Caco-2 (cell line): Measurements from ENCODE around the gene VPS9D1. TPM values are rescaled to one million over a fixed set of nuclear protein-coding genes. Genes with fewer than 3 reads are reported as not detected.
"Not testable (repeated sequence)": the region's sequence is repeated elsewhere in the genome, so short reads cannot be mapped to it uniquely, and the experiment has no call there.

Experiments used
- BruUV-seq: library from RNA; stranded (reverse); fragments of 400-500 nt; replicated peaks from 2 replicates; lab custom pipeline; 2021; lab: Mats Ljungman, UMichigan
- CTCF ChIA-PET: fragments of 300-600 bp; sonication (Branson Sonifier 250); formaldehyde crosslinking; loops from one replicate; lab custom pipeline; 2022; ENCODE audit warnings: antibody characterized with exemption; lab: Charles Lee
- POLR2A ChIA-PET: fragments of 300-600 bp; sonication (Branson Sonifier 250); formaldehyde crosslinking; loops from one replicate; lab custom pipeline; 2022; ENCODE audit warnings: antibody characterized with exemption; lab: Charles Lee
- DNase-seq, 2 experiments: peaks; one replicate each; pipeline versions ENCODE4 v3.0.0 to v3.0.0-alpha.2; 2020 to 2022
- H3K27me3 ChIP-seq: replicated peaks from 2 replicates; pipeline ENCODE4 v1.6.0; 2011; ENCODE audit warnings: low read length; ENCODE audit not compliant: control insufficient read depth, insufficient read depth
- H3K36me3 ChIP-seq: 2 replicates; pipeline ENCODE4 v1.5.1; 2011; ENCODE audit warnings: low read length; ENCODE audit not compliant: control insufficient read depth, insufficient read depth
- H3K4me1 ChIP-seq: fragments of 250-450 bp; sonication (Bioruptor Pico); 2 replicates; pipeline ENCODE4 v1.5.1; 2020; ENCODE audit warnings: mild to moderate bottlenecking
- H3K4me3 ChIP-seq: 2 replicates; pipeline ENCODE4 v1.5.1; 2011; ENCODE audit warnings: low read depth, mild to moderate bottlenecking, control low read depth, low read length
- H3K9me3 ChIP-seq: fragments of 250-450 bp; sonication (Bioruptor Pico); 2 replicates; pipeline ENCODE4 v1.5.1; 2020; ENCODE audit warnings: mild to moderate bottlenecking, moderate library complexity
- H3K27ac Mint-ChIP-seq: one replicate; pipeline ENCODE4 v1.8.0; 2022; ENCODE audit warnings: mixed read lengths; ENCODE audit not compliant: unreplicated experiment
- H3K27me3 Mint-ChIP-seq: one replicate; pipeline ENCODE4 v1.8.0; 2022; ENCODE audit warnings: mixed read lengths; ENCODE audit not compliant: insufficient read depth, unreplicated experiment
- H3K36me3 Mint-ChIP-seq: one replicate; pipeline ENCODE4 v1.8.0; 2022; ENCODE audit warnings: mild to moderate bottlenecking, mixed read lengths; ENCODE audit not compliant: insufficient read depth, unreplicated experiment
- H3K4me1 Mint-ChIP-seq: one replicate; pipeline ENCODE4 v1.8.0; 2022; ENCODE audit warnings: low read depth, mixed read lengths; ENCODE audit not compliant: unreplicated experiment
- H3K4me3 Mint-ChIP-seq: one replicate; pipeline ENCODE4 v1.8.0; 2022; ENCODE audit warnings: mild to moderate bottlenecking, moderate library complexity, mixed read lengths; ENCODE audit not compliant: unreplicated experiment
- H3K9me3 Mint-ChIP-seq: one replicate; pipeline ENCODE4 v1.8.0; 2022; ENCODE audit warnings: mixed read lengths; ENCODE audit not compliant: unreplicated experiment
- intact Hi-C: fragments of 100-400 bp; cut with micrococcal nuclease; formaldehyde crosslinking; loops from one replicate; pipeline ENCODE4 v1.10.0; 2022; ENCODE audit not compliant: unreplicated experiment
- total RNA-seq: library from RNA; stranded (reverse); gene quantifications from 2 replicates; pipeline ENCODE4 v1.2.3, GENCODE V29; 2022
- TF ChIP-seq, protein P1 (sequence below), 2 experiments: fragments of 200-600 bp in 1 of 2; IDR thresholded peaks; 1 replicate in 1 of 2; 2 replicates in 1 of 2; pipeline versions ENCODE4 v1.5.1 to v1.8.0; 2011 to 2022; ENCODE audit warnings: antibody characterized with exemption in 1 of 2, control low read depth in 1 of 2, inconsistent platforms in 1 of 2, low read depth in 1 of 2, low read length in 1 of 2, mild to moderate bottlenecking in 1 of 2, moderate library complexity in 1 of 2; ENCODE audit not compliant: insufficient read depth in 1 of 2, severe bottlenecking in 1 of 2, unreplicated experiment in 1 of 2

VPS9D1 gene
- total RNA-seq, 1 experiment from 2014 or later, result 6.3 TPM

DNA sequence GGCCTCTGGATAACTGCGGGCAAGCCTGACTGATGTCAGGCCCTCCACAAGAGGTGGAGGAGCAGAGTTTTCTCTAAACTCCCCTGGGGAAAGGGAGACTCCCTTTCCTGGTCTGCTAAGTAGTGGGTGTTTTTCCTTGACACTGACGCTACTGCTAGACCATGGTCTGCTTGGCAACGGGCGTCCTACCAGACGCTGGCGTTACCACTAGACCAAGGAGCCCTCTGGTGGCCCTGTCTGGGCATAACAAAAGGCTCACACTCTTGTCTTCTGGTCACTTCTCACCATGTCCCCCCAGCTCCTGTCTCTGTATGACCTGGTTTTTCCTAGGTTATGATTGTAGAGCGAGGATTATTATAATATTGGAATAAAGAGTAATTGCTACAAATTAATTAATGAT is 53.7 kb downstream of the VPS9D1 start:
- H3K27me3 ChIP-seq, H3K4me1 ChIP-seq, intact Hi-C loops, H3K27ac Mint-ChIP-seq, CTCF ChIA-PET, H3K4me1 Mint-ChIP-seq, H3K4me3 Mint-ChIP-seq, POLR2A ChIA-PET, BruUV-seq, H3K27me3 Mint-ChIP-seq, H3K4me3 ChIP-seq, H3K36me3 ChIP-seq: not testable (repeated sequence)
- Mint-ChIP-seq H3K36me3 (peaks cover 39% of the 10 kb centered on the region), H3K9me3 (peaks cover 16% of the 10 kb centered on the region)
- TF ChIP-seq, protein P1, sequence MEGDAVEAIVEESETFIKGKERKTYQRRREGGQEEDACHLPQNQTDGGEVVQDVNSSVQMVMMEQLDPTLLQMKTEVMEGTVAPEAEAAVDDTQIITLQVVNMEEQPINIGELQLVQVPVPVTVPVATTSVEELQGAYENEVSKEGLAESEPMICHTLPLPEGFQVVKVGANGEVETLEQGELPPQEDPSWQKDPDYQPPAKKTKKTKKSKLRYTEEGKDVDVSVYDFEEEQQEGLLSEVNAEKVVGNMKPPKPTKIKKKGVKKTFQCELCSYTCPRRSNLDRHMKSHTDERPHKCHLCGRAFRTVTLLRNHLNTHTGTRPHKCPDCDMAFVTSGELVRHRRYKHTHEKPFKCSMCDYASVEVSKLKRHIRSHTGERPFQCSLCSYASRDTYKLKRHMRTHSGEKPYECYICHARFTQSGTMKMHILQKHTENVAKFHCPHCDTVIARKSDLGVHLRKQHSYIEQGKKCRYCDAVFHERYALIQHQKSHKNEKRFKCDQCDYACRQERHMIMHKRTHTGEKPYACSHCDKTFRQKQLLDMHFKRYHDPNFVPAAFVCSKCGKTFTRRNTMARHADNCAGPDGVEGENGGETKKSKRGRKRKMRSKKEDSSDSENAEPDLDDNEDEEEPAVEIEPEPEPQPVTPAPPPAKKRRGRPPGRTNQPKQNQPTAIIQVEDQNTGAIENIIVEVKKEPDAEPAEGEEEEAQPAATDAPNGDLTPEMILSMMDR (IDR thresholded peaks at IDR 0.05; ENCODE audit: insufficient read depth in 1 of 2, low read depth in 1 of 2, low read length in 1 of 2, severe bottlenecking in 1 of 2, unreplicated experiment in 1 of 2), result peak; percentile 11 to 35
- peaks cover 12% of the 10 kb centered on the region for H3K9me3 ChIP-seq
- DNase-seq, result peak in 1 of 2 experiments; percentile 54

DNA sequence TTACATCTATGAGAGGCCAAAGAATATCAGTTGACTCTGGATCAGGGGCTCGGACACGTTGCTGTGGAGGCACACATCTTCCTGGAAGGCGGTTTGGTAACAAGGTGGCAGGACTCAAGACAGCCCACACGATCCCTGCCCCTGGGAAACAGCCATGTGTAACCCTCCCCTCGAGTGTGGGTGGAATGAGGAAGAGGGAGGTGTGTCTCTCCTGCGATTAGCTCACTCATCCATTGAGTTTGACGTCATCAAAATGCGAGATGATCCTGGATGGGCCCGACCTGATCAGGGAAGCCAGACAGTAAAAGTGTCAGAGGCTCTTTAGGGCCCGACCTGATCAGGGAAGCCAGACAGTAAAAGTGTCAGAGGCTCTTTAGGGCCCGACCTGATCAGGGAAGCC is 56.5 kb downstream of the VPS9D1 start:
- H3K36me3 Mint-ChIP-seq, result peaks cover 64% of the 10 kb centered on the region
- H3K36me3 ChIP-seq, H3K27me3 Mint-ChIP-seq, BruUV-seq, intact Hi-C loops, H3K4me1 ChIP-seq, H3K4me3 Mint-ChIP-seq, DNase-seq, H3K4me3 ChIP-seq, H3K4me1 Mint-ChIP-seq, H3K27ac Mint-ChIP-seq, POLR2A ChIA-PET, CTCF ChIA-PET, H3K27me3 ChIP-seq: not testable (repeated sequence)
- peaks cover 12% of the 10 kb centered on the region for H3K9me3 ChIP-seq
- peaks cover 26% of the 10 kb centered on the region for H3K9me3 Mint-ChIP-seq

DNA sequence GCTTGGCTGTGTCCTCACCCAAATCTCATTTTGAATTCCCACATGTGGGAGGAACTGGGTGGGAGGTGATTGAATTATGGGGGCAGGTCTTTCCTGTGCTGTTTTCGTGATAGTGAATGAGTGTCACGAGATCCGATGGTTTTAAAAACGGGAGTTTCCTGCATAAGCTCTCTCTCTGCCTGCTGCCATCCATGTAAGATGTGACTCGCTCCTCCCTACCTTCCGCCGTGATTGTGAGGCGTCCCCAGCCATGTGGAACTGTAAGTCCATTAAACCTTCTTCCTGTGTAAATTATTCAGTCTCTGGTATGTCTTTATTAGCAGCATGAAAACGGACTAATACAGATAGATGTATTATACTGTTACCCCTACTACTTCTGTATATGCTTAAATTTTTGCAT is 59.5 kb downstream of the VPS9D1 start:
- peaks cover 8% of the 10 kb centered on the region for H3K4me1 Mint-ChIP-seq
- no peaks in the 10 kb centered on the region for H3K27me3 ChIP-seq
- TF ChIP-seq, protein P1 (IDR thresholded peaks at IDR 0.05; ENCODE audit: insufficient read depth in 1 of 2, low read depth in 1 of 2, low read length in 1 of 2, severe bottlenecking in 1 of 2, unreplicated experiment in 1 of 2), result no peak
- H3K27ac Mint-ChIP-seq, result no peak overlapping the region
- intact Hi-C loops, result no loop called here
- no peak overlapping the region for H3K4me3 ChIP-seq
- peak overlapping the region; percentile 11 for H3K4me3 Mint-ChIP-seq
- no peak for DNase-seq
- H3K36me3 ChIP-seq, result peaks cover 5% of the 10 kb centered on the region
- ChIA-PET CTCF (no interaction called here), POLR2A (no interaction called here)
- no TSS peak for BruUV-seq
- peaks cover 79% of the 10 kb centered on the region for H3K36me3 Mint-ChIP-seq
- peaks cover 7% of the 10 kb centered on the region for H3K9me3 ChIP-seq
- H3K27me3 Mint-ChIP-seq, result no peaks in the 10 kb centered on the region
- H3K4me1 ChIP-seq, result no peaks in the 10 kb centered on the region
- peaks cover 17% of the 10 kb centered on the region for H3K9me3 Mint-ChIP-seq

DNA sequence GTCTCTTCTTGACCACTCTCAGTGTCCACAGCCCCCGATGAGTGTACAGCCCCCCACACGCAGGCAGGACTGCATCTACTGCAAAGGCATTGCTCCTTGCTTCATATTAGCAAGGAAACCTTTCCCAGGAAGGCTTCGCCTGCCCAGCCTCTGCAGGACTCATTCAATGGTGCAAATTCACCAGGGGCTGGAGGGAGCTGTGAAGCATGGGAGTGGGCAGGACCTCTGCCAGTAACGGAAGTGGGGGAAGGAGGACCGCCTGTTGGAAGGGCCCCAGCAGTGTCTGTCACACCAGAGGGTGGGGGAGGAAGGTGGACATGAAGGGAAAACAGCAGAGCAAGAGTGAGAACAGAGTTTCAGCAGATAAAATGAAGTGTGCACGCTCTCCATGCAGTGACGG is 60.6 kb downstream of the VPS9D1 start:
- Mint-ChIP-seq H3K27me3 (no peaks in the 10 kb centered on the region), H3K9me3 (peaks cover 10% of the 10 kb centered on the region), H3K36me3 (peaks cover 77% of the 10 kb centered on the region), H3K4me3 (no peak overlapping the region), H3K27ac (no peak overlapping the region), H3K4me1 (peaks cover 8% of the 10 kb centered on the region)
- no peaks in the 10 kb centered on the region for H3K4me1 ChIP-seq
- ChIA-PET POLR2A (no interaction called here), CTCF (no interaction called here)
- TF ChIP-seq, protein P1 (IDR thresholded peaks at IDR 0.05; ENCODE audit: insufficient read depth in 1 of 2, low read depth in 1 of 2, low read length in 1 of 2, severe bottlenecking in 1 of 2, unreplicated experiment in 1 of 2), result no peak
- BruUV-seq, result no TSS peak
- DNase-seq, result no peak
- intact Hi-C loops, result no loop called here
- H3K4me3 ChIP-seq, result no peak overlapping the region
- H3K36me3 ChIP-seq, result peaks cover 5% of the 10 kb centered on the region
- H3K9me3 ChIP-seq, result no peaks in the 10 kb centered on the region
- H3K27me3 ChIP-seq, result no peaks in the 10 kb centered on the region
